Measurements from ENCODE around the gene ANP32A. TPM values are rescaled to one million over a fixed set of nuclear protein-coding genes. Genes with fewer than 3 reads are reported as not detected.

ANP32A gene
- total and polyA plus RNA-seq, 3 donors from 2014 or later, result 32.9 to 49.5 (median 41.3) TPM

DNA sequence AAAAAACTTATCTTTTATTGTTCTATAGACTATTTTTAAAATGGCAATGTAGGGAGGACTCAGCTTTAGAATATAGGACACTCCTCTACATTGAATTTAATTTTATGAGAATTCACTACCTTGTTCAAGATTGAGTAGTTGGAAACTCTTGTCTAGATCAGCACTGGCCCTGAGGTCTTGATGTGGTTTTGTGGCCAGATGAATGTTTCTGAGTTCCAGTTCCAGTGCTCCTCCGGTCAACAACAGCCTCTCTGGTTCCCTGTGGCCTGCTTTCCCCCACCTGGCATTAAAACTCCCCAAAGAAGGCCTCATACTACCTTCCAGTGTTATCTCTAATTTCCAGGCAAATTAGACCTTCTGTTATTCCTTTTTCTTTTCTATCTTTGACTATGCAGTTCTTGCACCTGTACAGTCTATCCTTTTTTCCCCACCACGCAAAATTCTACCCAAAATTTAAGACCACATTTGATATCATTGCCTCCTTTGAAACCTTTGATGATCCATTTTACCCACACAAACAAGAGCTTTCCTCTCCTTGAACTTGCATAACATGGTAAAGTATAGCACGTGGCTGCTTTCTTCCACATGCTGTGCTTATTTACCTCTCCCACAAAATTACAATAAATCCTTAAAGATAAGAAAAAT is 9.6 kb upstream of the ANP32A start:
- no peak for TF ChIP-seq POLR2A (IDR thresholded peaks at IDR 0.05)
- TF ChIP-seq, protein P1, sequence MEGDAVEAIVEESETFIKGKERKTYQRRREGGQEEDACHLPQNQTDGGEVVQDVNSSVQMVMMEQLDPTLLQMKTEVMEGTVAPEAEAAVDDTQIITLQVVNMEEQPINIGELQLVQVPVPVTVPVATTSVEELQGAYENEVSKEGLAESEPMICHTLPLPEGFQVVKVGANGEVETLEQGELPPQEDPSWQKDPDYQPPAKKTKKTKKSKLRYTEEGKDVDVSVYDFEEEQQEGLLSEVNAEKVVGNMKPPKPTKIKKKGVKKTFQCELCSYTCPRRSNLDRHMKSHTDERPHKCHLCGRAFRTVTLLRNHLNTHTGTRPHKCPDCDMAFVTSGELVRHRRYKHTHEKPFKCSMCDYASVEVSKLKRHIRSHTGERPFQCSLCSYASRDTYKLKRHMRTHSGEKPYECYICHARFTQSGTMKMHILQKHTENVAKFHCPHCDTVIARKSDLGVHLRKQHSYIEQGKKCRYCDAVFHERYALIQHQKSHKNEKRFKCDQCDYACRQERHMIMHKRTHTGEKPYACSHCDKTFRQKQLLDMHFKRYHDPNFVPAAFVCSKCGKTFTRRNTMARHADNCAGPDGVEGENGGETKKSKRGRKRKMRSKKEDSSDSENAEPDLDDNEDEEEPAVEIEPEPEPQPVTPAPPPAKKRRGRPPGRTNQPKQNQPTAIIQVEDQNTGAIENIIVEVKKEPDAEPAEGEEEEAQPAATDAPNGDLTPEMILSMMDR (IDR thresholded peaks at IDR 0.05), result no peak
- Histone ChIP-seq H3K27me3 (no peaks in the 10 kb centered on the region), H3K4me1 (no peaks in the 10 kb centered on the region), H3K27ac (no peak overlapping the region), H3K36me3 (ENCODE audit: low read depth, missing control alignments) (no peaks in the 10 kb centered on the region), H3K4me3 (no peak overlapping the region), H3K9me3 (no peaks in the 10 kb centered on the region)
- 46 to 52% methylated on average over 3 of the region's 3 CpGs for WGBS, 2 donors
- intact Hi-C loops (cut with DNase I; ENCODE audit: low total_unique reads), result no loop called here
- DNase-seq, result no peak

DNA sequence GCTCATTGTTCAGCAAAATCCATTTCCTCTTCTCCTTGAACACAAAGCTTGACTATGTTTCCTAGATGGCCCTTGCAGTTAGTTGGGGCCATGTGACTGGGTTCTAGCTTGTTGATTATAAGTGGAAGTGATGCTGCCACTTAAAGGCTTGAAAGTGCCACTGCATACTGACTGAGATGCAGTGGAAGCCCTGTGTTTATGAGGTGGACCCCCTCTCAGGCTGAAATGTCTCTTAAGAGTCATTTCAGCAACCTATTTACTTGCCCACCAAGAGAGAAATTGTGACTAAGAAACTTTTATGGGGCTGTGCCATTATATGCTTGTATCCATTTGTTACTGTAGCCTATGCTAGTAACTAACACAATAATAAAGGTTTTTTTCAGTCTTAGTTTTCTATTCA is 8.4 kb upstream of the ANP32A start:
- TF ChIP-seq, protein P1 (IDR thresholded peaks at IDR 0.05), result peak in 2 of 3 experiments; percentile 34 to 35
- TF ChIP-seq POLR2A (IDR thresholded peaks at IDR 0.05), result no peak
- Histone ChIP-seq H3K27me3 (no peaks in the 10 kb centered on the region), H3K9me3 (no peaks in the 10 kb centered on the region), H3K27ac (no peak overlapping the region), H3K4me1 (no peaks in the 10 kb centered on the region), H3K4me3 (no peak overlapping the region), H3K36me3 (ENCODE audit: low read depth, missing control alignments) (no peaks in the 10 kb centered on the region)
- DNase-seq, result peak; percentile 37
- intact Hi-C loops (cut with DNase I; ENCODE audit: low total_unique reads), result no loop called here

DNA sequence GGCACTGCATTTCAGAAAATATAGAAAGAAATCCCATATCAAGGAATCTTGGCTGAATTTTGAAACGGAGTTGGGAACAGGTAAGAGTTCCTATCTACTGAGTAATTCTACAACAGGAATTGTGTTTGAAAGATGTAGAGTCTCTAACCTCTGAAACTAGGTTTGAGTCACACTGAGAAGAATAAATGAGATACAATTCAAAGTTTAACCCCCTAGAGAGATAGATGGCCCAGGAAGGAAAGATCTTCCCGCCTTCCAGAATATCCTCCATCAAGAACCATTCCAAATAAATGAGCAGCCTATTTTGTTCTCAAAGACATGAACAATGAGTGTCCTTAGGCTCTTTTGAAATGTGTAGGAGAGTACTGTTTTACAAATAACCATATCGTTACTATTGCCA is 2.9 kb upstream of the ANP32A start:
- Histone ChIP-seq H3K36me3 (ENCODE audit: low read depth, missing control alignments) (no peaks in the 10 kb centered on the region), H3K4me1 (peaks cover 7% of the 10 kb centered on the region), H3K27ac (no peak overlapping the region), H3K27me3 (no peaks in the 10 kb centered on the region), H3K9me3 (no peaks in the 10 kb centered on the region), H3K4me3 (no peak overlapping the region)
- DNase-seq, result no peak
- TF ChIP-seq, protein P1 (IDR thresholded peaks at IDR 0.05), result no peak
- no peak for TF ChIP-seq POLR2A (IDR thresholded peaks at IDR 0.05)
- WGBS, 2 donors, result 57 to 80% methylated on average over 3 of the region's 3 CpGs
- intact Hi-C loops (cut with DNase I; ENCODE audit: low total_unique reads), result no loop called here

DNA sequence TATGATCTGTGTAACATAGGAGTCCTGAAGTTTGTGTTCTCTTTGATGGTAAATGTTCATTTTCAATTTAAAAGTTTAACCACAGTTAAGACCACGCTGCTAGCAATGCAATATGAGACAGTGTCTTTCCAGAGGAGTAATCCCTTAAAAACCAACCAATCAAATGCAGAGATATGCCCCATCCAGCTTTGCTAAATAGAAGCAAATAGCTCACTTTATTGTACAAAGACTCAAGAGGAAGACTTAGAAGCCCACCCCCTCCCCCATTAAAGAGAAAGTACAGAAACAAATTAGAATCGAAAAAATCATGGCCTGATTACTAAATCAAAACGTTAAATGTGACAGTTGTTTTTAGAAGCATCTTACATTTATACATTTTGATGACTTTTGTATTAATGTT is 2.1 kb upstream of the ANP32A start:
- Histone ChIP-seq H3K27ac (no peak overlapping the region), H3K9me3 (no peaks in the 10 kb centered on the region), H3K36me3 (ENCODE audit: low read depth, missing control alignments) (no peaks in the 10 kb centered on the region), H3K27me3 (no peaks in the 10 kb centered on the region), H3K4me3 (no peak overlapping the region), H3K4me1 (peaks cover 7% of the 10 kb centered on the region)
- no peak for DNase-seq
- intact Hi-C loops (cut with DNase I; ENCODE audit: low total_unique reads), result no loop called here
- TF ChIP-seq POLR2A (IDR thresholded peaks at IDR 0.05), result no peak
- TF ChIP-seq, protein P1 (IDR thresholded peaks at IDR 0.05), result no peak
- 39 to 46% methylated on average over 3 of the region's 3 CpGs for whole genome bisulfite sequencing, 2 donors

DNA sequence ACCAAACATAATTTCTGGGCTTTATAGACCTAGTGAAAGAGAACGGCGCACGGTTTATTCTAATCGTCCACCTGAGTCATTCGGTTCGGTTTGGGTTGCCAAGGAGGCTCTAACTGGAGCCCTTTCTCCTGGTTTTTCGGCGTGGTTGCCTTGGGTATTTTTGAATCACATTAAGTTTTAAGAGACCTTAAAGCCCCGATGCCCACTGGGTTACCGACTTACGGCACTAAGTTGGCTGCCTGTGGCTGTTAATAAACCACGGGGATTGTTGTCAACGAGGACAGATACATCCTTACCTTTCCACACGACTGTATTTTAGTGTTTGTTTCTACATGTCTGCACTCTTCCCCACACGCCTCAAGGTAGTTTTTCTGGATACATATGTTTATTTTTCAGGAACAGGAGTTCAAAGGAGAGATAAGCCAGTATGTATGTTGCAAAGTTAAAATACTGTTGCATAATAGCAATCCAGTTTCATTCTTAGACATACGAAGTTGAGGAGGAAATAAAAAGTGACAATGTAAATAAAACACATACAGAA is 1.2 kb upstream of the ANP32A start:
- TF ChIP-seq POLR2A (IDR thresholded peaks at IDR 0.05), result no peak
- TF ChIP-seq, protein P1 (IDR thresholded peaks at IDR 0.05), result no peak
- WGBS, 2 donors, result 10 to 15% methylated on average over 16 of the region's 16 CpGs
- intact Hi-C loops (cut with DNase I; ENCODE audit: low total_unique reads), result no loop called here
- peaks cover 7% of the 10 kb centered on the region for H3K4me1 ChIP-seq
- H3K27ac ChIP-seq, result peak overlapping the region in 1 of 2 donors; percentile 98
- H3K9me3 ChIP-seq, result no peaks in the 10 kb centered on the region
- peak; percentile 51 for DNase-seq
- no peaks in the 10 kb centered on the region for H3K36me3 ChIP-seq (ENCODE audit: low read depth, missing control alignments)
- H3K27me3 ChIP-seq, result no peaks in the 10 kb centered on the region
- H3K4me3 ChIP-seq, result peak overlapping the region; percentile 75 to 90

All from testis (tissue), 3 donors.